Panc1 (cell line): Measurements from ENCODE around the gene CFP. TPM values are rescaled to one million over a fixed set of nuclear protein-coding genes. Genes with fewer than 3 reads are reported as not detected.

Source experiments
- ATAC-seq: fragments of 200-7000 bp; cut with Tn5 transposase; 2 replicates; pipeline ENCODE4 v1.9.1; 2020; ENCODE audit warnings: mild to moderate bottlenecking, moderate library complexity
- BruUV-seq: library from RNA; stranded (reverse); fragments of 400-500 nt; replicated peaks from 2 replicates; lab custom pipeline; 2021; lab: Mats Ljungman, UMichigan
- CTCF ChIA-PET: fragments of 300-600 bp; sonication (Branson Sonifier 250); formaldehyde crosslinking; loops from one replicate; lab custom pipeline; 2022; ENCODE audit warnings: antibody characterized with exemption; lab: Charles Lee
- POLR2A ChIA-PET: fragments of 300-600 bp; sonication (Branson Sonifier 250); formaldehyde crosslinking; loops from one replicate; lab custom pipeline; 2022; ENCODE audit warnings: antibody characterized with exemption; lab: Charles Lee
- DNase-seq: peaks from one replicate; pipeline ENCODE4 v3.0.0-alpha.2; 2010; ENCODE audit warnings: low read depth, low spot score
- H3K27ac ChIP-seq: 2 replicates; pipeline ENCODE4 v1.5.1; 2011; ENCODE audit warnings: mild to moderate bottlenecking, low read length, inconsistent platforms
- H3K27me3 ChIP-seq: fragments of 200-500 bp; sonication (Bioruptor generic); 2 replicates; pipeline ENCODE4 v1.6.0; 2014; ENCODE audit warnings: low read length, inconsistent platforms; ENCODE audit not compliant: control insufficient read depth, insufficient read depth
- H3K36me3 ChIP-seq: fragments of 200-500 bp; sonication (Bioruptor generic); 2 replicates; pipeline ENCODE4 v1.5.1; 2014; ENCODE audit warnings: inconsistent platforms, mild to moderate bottlenecking, low read length, moderate library complexity; ENCODE audit not compliant: control insufficient read depth, insufficient read depth
- H3K4me1 ChIP-seq: 2 replicates; pipeline ENCODE4 v1.5.1; 2011; ENCODE audit warnings: inconsistent platforms, mild to moderate bottlenecking, low read length, moderate library complexity; ENCODE audit not compliant: control insufficient read depth, insufficient read depth
- H3K4me3 ChIP-seq, 2 experiments: 2 replicates each; pipeline ENCODE4 v1.5.1; 2011 to 2012; ENCODE audit warnings: low read depth in 2 of 2, low read length in 2 of 2, mild to moderate bottlenecking in 2 of 2, inconsistent platforms in 1 of 2, moderate library complexity in 1 of 2
- H3K9me3 ChIP-seq: fragments of 200-500 bp; sonication (Bioruptor generic); 2 replicates; pipeline ENCODE4 v1.5.1; 2014; ENCODE audit warnings: low read depth, mild to moderate bottlenecking, inconsistent platforms, low read length, moderate library complexity; ENCODE audit not compliant: control insufficient read depth, insufficient read depth
- POLR2AphosphoS5 ChIP-seq: IDR thresholded peaks from 2 replicates; pipeline ENCODE4 v1.6.1; 2012; ENCODE audit warnings: mild to moderate bottlenecking, low read depth, low read length, moderate library complexity
- SIN3A ChIP-seq: IDR thresholded peaks from 2 replicates; pipeline ENCODE4 v1.6.1; 2012; ENCODE audit warnings: low read depth, mild to moderate bottlenecking, low read length, moderate library complexity, borderline replicate concordance; ENCODE audit not compliant: insufficient read depth
- TCF7L2 ChIP-seq: IDR thresholded peaks from 2 replicates; pipeline ENCODE4 v1.6.1; 2011; ENCODE audit warnings: mild to moderate bottlenecking, low read depth, low read length, inconsistent platforms
- in situ Hi-C: cut with HindIII; loops from 2 replicates; pipeline ENCODE4 v1.10.0; 2016; ENCODE audit warnings: low sequenced_read_pairs, low pct_unique_long_range_greater_than_20kb
- intact Hi-C: fragments of 100-400 bp; cut with micrococcal nuclease; formaldehyde crosslinking; loops from one replicate; pipeline ENCODE4 v1.10.0; 2022; ENCODE audit not compliant: unreplicated experiment
- total RNA-seq: library from RNA; stranded (reverse); gene quantifications from one replicate; pipeline ENCODE4 v1.2.1, GENCODE V29; 2021; ENCODE audit not compliant: unreplicated experiment
- TF ChIP-seq, protein P1 (sequence below), 2 experiments: IDR thresholded peaks; 2 replicates each; pipeline ENCODE4 v1.6.1; 2011 to 2012; ENCODE audit warnings: low read depth in 2 of 2, control low read depth in 1 of 2, low read length in 1 of 2, mild to moderate bottlenecking in 1 of 2, moderate library complexity in 1 of 2; ENCODE audit not compliant: insufficient read depth in 1 of 2
- TF ChIP-seq, protein P2 (sequence below): fragments of 450-650 bp; IDR thresholded peaks from 2 replicates; pipeline ENCODE4 v1.5.1; 2017; ENCODE audit warnings: mild to moderate bottlenecking

The CFP gene
- total RNA-seq, 1 experiment from 2014 or later, result 0.59 TPM

DNA sequence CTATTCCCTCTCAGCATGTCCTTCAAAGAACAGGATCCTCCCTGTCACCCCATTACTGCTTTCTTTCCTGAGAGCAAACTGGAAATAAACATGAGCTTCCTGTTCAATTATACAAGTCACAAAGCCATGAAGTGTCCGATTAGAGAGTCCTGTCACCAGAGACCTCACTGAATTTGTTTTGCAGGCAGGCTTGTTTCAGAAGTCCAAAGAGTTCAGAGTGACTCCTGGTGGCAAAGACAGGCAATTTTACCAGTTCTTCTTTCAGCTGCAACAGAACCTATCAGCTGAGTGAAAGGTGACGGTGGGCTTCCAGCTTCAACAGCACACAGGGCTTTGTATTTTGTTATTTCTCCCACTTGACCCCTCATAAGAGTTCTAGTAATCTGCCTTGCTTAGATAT is 14.2 kb upstream of the CFP start:
- intact Hi-C loops (no loop called here), in situ Hi-C loops (no loop called here)
- ChIA-PET POLR2A (no interaction called here), CTCF (no interaction called here)
- no peak for DNase-seq
- Histone ChIP-seq H3K9me3 (no peaks in the 10 kb centered on the region), H3K27me3 (no peaks in the 10 kb centered on the region), H3K4me1 (0 out of 2 replicates have a peak, but pooled peaks cover 3% of the 10 kb centered on the region), H3K27ac (no peak overlapping the region), H3K4me3 (no peak overlapping the region), H3K36me3 (peaks cover 4% of the 10 kb centered on the region)
- no TSS peak for BruUV-seq
- TF ChIP-seq, protein P1, sequence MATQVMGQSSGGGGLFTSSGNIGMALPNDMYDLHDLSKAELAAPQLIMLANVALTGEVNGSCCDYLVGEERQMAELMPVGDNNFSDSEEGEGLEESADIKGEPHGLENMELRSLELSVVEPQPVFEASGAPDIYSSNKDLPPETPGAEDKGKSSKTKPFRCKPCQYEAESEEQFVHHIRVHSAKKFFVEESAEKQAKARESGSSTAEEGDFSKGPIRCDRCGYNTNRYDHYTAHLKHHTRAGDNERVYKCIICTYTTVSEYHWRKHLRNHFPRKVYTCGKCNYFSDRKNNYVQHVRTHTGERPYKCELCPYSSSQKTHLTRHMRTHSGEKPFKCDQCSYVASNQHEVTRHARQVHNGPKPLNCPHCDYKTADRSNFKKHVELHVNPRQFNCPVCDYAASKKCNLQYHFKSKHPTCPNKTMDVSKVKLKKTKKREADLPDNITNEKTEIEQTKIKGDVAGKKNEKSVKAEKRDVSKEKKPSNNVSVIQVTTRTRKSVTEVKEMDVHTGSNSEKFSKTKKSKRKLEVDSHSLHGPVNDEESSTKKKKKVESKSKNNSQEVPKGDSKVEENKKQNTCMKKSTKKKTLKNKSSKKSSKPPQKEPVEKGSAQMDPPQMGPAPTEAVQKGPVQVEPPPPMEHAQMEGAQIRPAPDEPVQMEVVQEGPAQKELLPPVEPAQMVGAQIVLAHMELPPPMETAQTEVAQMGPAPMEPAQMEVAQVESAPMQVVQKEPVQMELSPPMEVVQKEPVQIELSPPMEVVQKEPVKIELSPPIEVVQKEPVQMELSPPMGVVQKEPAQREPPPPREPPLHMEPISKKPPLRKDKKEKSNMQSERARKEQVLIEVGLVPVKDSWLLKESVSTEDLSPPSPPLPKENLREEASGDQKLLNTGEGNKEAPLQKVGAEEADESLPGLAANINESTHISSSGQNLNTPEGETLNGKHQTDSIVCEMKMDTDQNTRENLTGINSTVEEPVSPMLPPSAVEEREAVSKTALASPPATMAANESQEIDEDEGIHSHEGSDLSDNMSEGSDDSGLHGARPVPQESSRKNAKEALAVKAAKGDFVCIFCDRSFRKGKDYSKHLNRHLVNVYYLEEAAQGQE (IDR thresholded peaks at IDR 0.05; ENCODE audit: insufficient read depth in 1 of 2, low read depth in 2 of 2, low read length in 1 of 2), result no peak
- TF ChIP-seq, protein P2, sequence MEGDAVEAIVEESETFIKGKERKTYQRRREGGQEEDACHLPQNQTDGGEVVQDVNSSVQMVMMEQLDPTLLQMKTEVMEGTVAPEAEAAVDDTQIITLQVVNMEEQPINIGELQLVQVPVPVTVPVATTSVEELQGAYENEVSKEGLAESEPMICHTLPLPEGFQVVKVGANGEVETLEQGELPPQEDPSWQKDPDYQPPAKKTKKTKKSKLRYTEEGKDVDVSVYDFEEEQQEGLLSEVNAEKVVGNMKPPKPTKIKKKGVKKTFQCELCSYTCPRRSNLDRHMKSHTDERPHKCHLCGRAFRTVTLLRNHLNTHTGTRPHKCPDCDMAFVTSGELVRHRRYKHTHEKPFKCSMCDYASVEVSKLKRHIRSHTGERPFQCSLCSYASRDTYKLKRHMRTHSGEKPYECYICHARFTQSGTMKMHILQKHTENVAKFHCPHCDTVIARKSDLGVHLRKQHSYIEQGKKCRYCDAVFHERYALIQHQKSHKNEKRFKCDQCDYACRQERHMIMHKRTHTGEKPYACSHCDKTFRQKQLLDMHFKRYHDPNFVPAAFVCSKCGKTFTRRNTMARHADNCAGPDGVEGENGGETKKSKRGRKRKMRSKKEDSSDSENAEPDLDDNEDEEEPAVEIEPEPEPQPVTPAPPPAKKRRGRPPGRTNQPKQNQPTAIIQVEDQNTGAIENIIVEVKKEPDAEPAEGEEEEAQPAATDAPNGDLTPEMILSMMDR, result peak; percentile 11; the same call in 1 of the 2 replicates
- no peak for ATAC-seq

DNA sequence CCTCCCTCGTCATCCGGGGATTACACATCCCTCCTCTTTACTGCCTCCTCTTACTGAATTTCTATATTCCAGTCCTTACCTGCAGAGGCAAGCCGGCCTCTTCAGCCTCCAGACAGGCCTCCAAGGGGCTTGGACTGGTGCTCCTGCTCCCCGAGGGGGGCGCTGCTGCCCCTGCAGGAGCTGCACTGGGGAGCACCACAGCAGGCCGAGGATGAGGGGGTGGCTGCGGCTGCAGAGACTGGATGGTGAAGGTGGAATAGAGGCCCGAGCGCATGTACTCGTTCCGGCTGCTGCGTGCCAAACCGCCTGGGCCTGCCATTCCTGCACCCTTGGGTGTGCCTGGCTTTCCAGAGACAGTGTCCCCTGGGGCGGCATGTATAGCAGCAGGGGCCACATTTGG is 9.1 kb upstream of the CFP start:
- no peaks in the 10 kb centered on the region for H3K9me3 ChIP-seq
- ChIA-PET CTCF (interaction anchor here (1.0 kb wide), 1 partner anchor 81 kb away, joined by 3 read pairs; no protein-coding TSS in a partner anchor), POLR2A (no interaction called here)
- intact Hi-C loops (no loop called here), in situ Hi-C loops (no loop called here)
- no peak for ATAC-seq
- no peaks in the 10 kb centered on the region for H3K4me1 ChIP-seq
- no peak for DNase-seq
- H3K36me3 ChIP-seq, result peaks cover 4% of the 10 kb centered on the region
- BruUV-seq, result no TSS peak
- no peak overlapping the region for H3K4me3 ChIP-seq
- no peaks in the 10 kb centered on the region for H3K27me3 ChIP-seq
- TF ChIP-seq, protein P2, result no peak
- TF ChIP-seq TCF7L2 (no peak), POLR2AphosphoS5 (no peak), SIN3A (no peak)
- TF ChIP-seq, protein P1 (IDR thresholded peaks at IDR 0.05; ENCODE audit: insufficient read depth in 1 of 2, low read depth in 2 of 2, low read length in 1 of 2), result no peak
- no peak overlapping the region for H3K27ac ChIP-seq
